Peyer's patch (tissue), 4 donors: ENCODE data around the gene SLC7A6.

Experiments used
- POLR2A ChIP-seq, 2 donors: fragments of 450-650 bp; IDR thresholded peaks; one replicate each; pipeline ENCODE4 v1.5.1; 2017; ENCODE audit warnings: antibody characterized with exemption in 2 of 2, mild to moderate bottlenecking in 2 of 2, moderate library complexity in 2 of 2
- TF ChIP-seq, protein P1 (sequence below), 6 experiments: fragments of 450-650 bp in 4 of 6; fragments of 200-600 bp in 2 of 6; sonication (generic) in 1 of 6; IDR thresholded peaks; one replicate each; pipeline ENCODE4 v1.5.1; 2017 to 2019; ENCODE audit warnings: antibody characterized with exemption in 6 of 6, mild to moderate bottlenecking in 3 of 6, moderate library complexity in 1 of 6

DNA sequence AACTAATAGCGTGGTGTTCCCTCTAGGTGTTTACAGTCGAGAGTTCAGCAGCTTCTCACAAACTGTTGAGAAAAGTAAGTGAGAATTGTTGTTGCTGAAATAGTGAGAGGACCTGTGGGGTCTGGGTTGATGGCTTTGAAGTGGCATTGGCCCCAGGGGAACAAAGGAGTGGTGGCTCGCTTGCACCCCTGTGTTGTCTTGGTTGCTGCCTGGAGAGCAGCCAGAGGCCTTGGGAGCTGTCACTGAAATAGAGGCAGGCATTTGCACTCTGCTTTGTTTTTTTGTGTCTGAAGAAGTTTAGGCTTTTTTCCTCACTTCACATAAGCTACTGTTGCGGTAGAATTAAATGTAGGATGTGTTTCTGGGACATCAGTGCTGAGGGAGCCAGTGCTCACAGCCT, 83.3 kb downstream of the SLC7A6 start:
- no peak for TF ChIP-seq POLR2A (IDR thresholded peaks at IDR 0.05)
- TF ChIP-seq, protein P1, sequence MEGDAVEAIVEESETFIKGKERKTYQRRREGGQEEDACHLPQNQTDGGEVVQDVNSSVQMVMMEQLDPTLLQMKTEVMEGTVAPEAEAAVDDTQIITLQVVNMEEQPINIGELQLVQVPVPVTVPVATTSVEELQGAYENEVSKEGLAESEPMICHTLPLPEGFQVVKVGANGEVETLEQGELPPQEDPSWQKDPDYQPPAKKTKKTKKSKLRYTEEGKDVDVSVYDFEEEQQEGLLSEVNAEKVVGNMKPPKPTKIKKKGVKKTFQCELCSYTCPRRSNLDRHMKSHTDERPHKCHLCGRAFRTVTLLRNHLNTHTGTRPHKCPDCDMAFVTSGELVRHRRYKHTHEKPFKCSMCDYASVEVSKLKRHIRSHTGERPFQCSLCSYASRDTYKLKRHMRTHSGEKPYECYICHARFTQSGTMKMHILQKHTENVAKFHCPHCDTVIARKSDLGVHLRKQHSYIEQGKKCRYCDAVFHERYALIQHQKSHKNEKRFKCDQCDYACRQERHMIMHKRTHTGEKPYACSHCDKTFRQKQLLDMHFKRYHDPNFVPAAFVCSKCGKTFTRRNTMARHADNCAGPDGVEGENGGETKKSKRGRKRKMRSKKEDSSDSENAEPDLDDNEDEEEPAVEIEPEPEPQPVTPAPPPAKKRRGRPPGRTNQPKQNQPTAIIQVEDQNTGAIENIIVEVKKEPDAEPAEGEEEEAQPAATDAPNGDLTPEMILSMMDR (IDR thresholded peaks at IDR 0.05), result no peak
